ENCODE measurements around the gene METAP1D. TPM values are rescaled to one million over a fixed set of nuclear protein-coding genes. Genes with fewer than 3 reads are reported as not detected.
A peak's percentile ranks its signal among the peaks of the same experiment; 100 is the strongest.

The METAP1D gene
- polyA plus RNA-seq, 1 of the 3 experiments (the other 2 are of a cell fraction), result 10.3 TPM

GRCh38 chr2:171985076-171985475, 14.7 kb upstream of the METAP1D start:
- no peaks in the 10 kb centered on the region for H4K20me1 ChIP-seq (ENCODE audit: insufficient read depth)
- ChIA-PET POLR2A (no interaction called here), CTCF (interaction anchor here (0.7 kb wide), 1 partner anchor 174 kb away, joined by 3 read pairs; no protein-coding TSS in a partner anchor)
- no peaks in the 10 kb centered on the region for H3K9me2 ChIP-seq
- H3K27me3 ChIP-seq (ENCODE audit: insufficient read depth), result no peaks in the 10 kb centered on the region
- TF ChIP-seq FOSL2 (IDR thresholded peaks at IDR 0.05; ENCODE audit: borderline replicate concordance, low read depth) (no peak), USF1 (IDR thresholded peaks at IDR 0.05; ENCODE audit: borderline replicate concordance, low read depth) (no peak), GATA2 (CRISPR knock-in tag; IDR thresholded peaks at IDR 0.05) (no peak), ZBTB33 (IDR thresholded peaks at IDR 0.05; ENCODE audit: borderline replicate concordance, low read depth) (no peak), PBX3 (IDR thresholded peaks at IDR 0.05) (peak; percentile 12; the same call in 1 of the 2 replicates), GABPA (IDR thresholded peaks at IDR 0.05; ENCODE audit: low read depth) (no peak), MAX (IDR thresholded peaks at IDR 0.05; ENCODE audit: low read depth) (no peak), RAD21 (IDR thresholded peaks at IDR 0.05; ENCODE audit: low read length) (no peak)
- no peak overlapping the region for H3K27ac ChIP-seq (ENCODE audit: low read depth in 2 of 2, low read length in 1 of 2)
- H3K9ac ChIP-seq, result no peak overlapping the region
- peaks cover 4 to 36% of the 10 kb centered on the region in 2 experiments for H3K36me3 ChIP-seq (replicated peaks in 1 of 2; ENCODE audit: control insufficient read depth in 1 of 2, insufficient read depth in 2 of 2, low read length in 1 of 2)
- H2AFZ ChIP-seq (ENCODE audit: low read depth), result no peak overlapping the region
- no peak overlapping the region for H3K4me2 ChIP-seq
- 80% methylated on average over 2 of the region's 2 CpGs for whole genome bisulfite sequencing (ENCODE audit: low lambda C conversion rate)
- no peaks in the 10 kb centered on the region for H3F3A ChIP-seq (replicated peaks; ENCODE audit: insufficient read depth)
- DNase-seq, result no peak
- no peaks in the 10 kb centered on the region for H3K4me1 ChIP-seq (ENCODE audit: control insufficient read depth in 1 of 2, insufficient read depth in 2 of 2, low read depth in 1 of 2, low read length in 1 of 2)
- no peaks in the 10 kb centered on the region for H3K79me2 ChIP-seq (ENCODE audit: insufficient read depth)
- no peaks in the 10 kb centered on the region for H3K9me3 ChIP-seq
- H3K4me3 ChIP-seq (ENCODE audit: low read depth in 2 of 2, low read length in 1 of 2), result no peak overlapping the region

- WGBS (ENCODE audit: low lambda C conversion rate), result 90% methylated on average over 4 of the region's 4 CpGs
- Histone ChIP-seq H3K27ac (ENCODE audit: low read depth in 2 of 2, low read length in 1 of 2) (no peak overlapping the region), H3F3A (replicated peaks; ENCODE audit: insufficient read depth) (no peaks in the 10 kb centered on the region), H3K27me3 (ENCODE audit: insufficient read depth) (no peaks in the 10 kb centered on the region), H3K9ac (no peak overlapping the region), H3K9me2 (no peaks in the 10 kb centered on the region), H3K36me3 (replicated peaks in 1 of 2; ENCODE audit: control insufficient read depth in 1 of 2, insufficient read depth in 2 of 2, low read length in 1 of 2) (peaks cover 4 to 24% of the 10 kb centered on the region in 2 experiments), H3K4me1 (ENCODE audit: control insufficient read depth in 1 of 2, insufficient read depth in 2 of 2, low read depth in 1 of 2, low read length in 1 of 2) (no peaks in the 10 kb centered on the region), H3K4me2 (no peak overlapping the region), H4K20me1 (ENCODE audit: insufficient read depth) (no peaks in the 10 kb centered on the region), H3K79me2 (ENCODE audit: insufficient read depth) (no peaks in the 10 kb centered on the region), H3K9me3 (no peaks in the 10 kb centered on the region), H2AFZ (ENCODE audit: low read depth) (no peak overlapping the region), H3K4me3 (ENCODE audit: low read depth in 2 of 2, low read length in 1 of 2) (no peak overlapping the region)
- DNase-seq, result no peak
- TF ChIP-seq RXRA (IDR thresholded peaks at IDR 0.05; ENCODE audit: borderline replicate concordance, low read depth) (no peak), RFX5 (IDR thresholded peaks at IDR 0.05; ENCODE audit: low read length) (no peak)
- CTCF ChIA-PET, result no interaction called here
- POLR2A ChIA-PET, result no interaction called here
Measured at GRCh38 chr2:171986778-171987177, 13.0 kb upstream of the METAP1D start.

All from SK-N-SH (cell line).